Body of pancreas (tissue), 4 donors: Measurements from ENCODE around the gene ACSL1. TPM values are rescaled to one million over a fixed set of nuclear protein-coding genes. Genes with fewer than 3 reads are reported as not detected.

Experiments
- ATAC-seq: fragments of 150-250 bp; one replicate; pipeline ENCODE4 v1.9.1; 2016
- DNase-seq, 4 donors: peaks; one replicate each; pipeline ENCODE4 v3.0.0-alpha.2; 2019
- H3K27ac ChIP-seq, 4 donors: fragments of 200-600 bp; sonication (generic); 1 replicate in 3 of 4; 2 replicates in 1 of 4; pipeline versions ENCODE4 v1.5.1 to v1.6.1; 2016 to 2019; ENCODE audit warnings: mild to moderate bottlenecking in 1 of 4, mixed read lengths in 1 of 4, moderate library complexity in 1 of 4
- H3K27me3 ChIP-seq, 2 donors: fragments of 200-600 bp; sonication (generic); one replicate each; pipeline ENCODE4 v1.6.0; 2016; ENCODE audit warnings: mild to moderate bottlenecking in 1 of 2
- H3K36me3 ChIP-seq, 2 donors: fragments of 200-600 bp; sonication (generic); replicated peaks in 1 of 2; 2 replicates each; pipeline ENCODE4 v1.5.1; 2016; ENCODE audit warnings: low read depth in 2 of 2; ENCODE audit not compliant: insufficient read depth in 1 of 2
- H3K4me1 ChIP-seq: fragments of 200-600 bp; sonication (generic); one replicate; pipeline ENCODE4 v1.6.0; 2016
- H3K4me3 ChIP-seq, 2 donors: fragments of 200-600 bp; sonication (generic); 1 replicate in 1 of 2; 2 replicates in 1 of 2; pipeline ENCODE4 v1.5.1; 2016 to 2019
- H3K9me3 ChIP-seq, 3 donors: fragments of 200-600 bp; sonication (generic); 1 replicate in 2 of 3; 2 replicates in 1 of 3; pipeline ENCODE4 v1.5.1; 2016
- CTCF ChIP-seq, 7 experiments: fragments of 450-650 bp in 4 of 7; fragments of 200-600 bp in 3 of 7; sonication (generic) in 3 of 7; IDR thresholded peaks; one replicate each; pipeline ENCODE4 v1.5.1; 2016 to 2019; ENCODE audit warnings: antibody characterized with exemption in 7 of 7
- POLR2A ChIP-seq, 3 donors: fragments of 450-650 bp; IDR thresholded peaks; one replicate each; pipeline ENCODE4 v1.6.1; 2016; ENCODE audit warnings: antibody characterized with exemption in 3 of 3, mild to moderate bottlenecking in 2 of 3
- WGBS, 2 donors: methylation state at CpG; one replicate each; pipeline ENCODE4 v1.1.5; 2017; 5-methylcytosine and 5-hydroxymethylcytosine counted together
- intact Hi-C: fragments of 100-400 bp; cut with DNase I; formaldehyde crosslinking; loops from one replicate; pipeline ENCODE4 v1.15.1; 2023
- total RNA-seq, 2 donors: library from RNA; depleted of rRNA; stranded (reverse); fragments of >200 nt; gene quantifications; one replicate each; pipeline ENCODE4 v1.1.0, GENCODE V29; 2016

Gene ACSL1
- total RNA-seq, 2 donors from 2014 or later: 36.6 to 193 TPM

GRCh38 chr4:184794470-184794869 is 31.3 kb downstream of the ACSL1 start:
- no peaks in the 10 kb centered on the region for H3K9me3 ChIP-seq
- 96 to 99% methylated on average over 5 of the region's 5 CpGs for WGBS, 2 donors
- no peak overlapping the region for H3K4me3 ChIP-seq
- H3K27ac ChIP-seq: peak overlapping the region in 3 of 4 donors; percentile 66 to 76 (median 66)
- H3K27me3 ChIP-seq: no peaks in the 10 kb centered on the region
- intact Hi-C loops: no loop called here
- DNase-seq (no peak), ATAC-seq (no peak)
- no peaks in the 10 kb centered on the region for H3K36me3 ChIP-seq
- TF ChIP-seq POLR2A (IDR thresholded peaks at IDR 0.05) (no peak), CTCF (IDR thresholded peaks at IDR 0.05) (no peak)
- H3K4me1 ChIP-seq: peaks cover 29% of the 10 kb centered on the region

GRCh38 chr4:184793735-184794355 is 31.9 kb downstream of the ACSL1 start:
- intact Hi-C loops: no loop called here
- Histone ChIP-seq H3K27ac (no peak overlapping the region), H3K4me3 (no peak overlapping the region), H3K9me3 (no peaks in the 10 kb centered on the region), H3K27me3 (no peaks in the 10 kb centered on the region), H3K4me1 (peaks cover 29% of the 10 kb centered on the region), H3K36me3 (no peaks in the 10 kb centered on the region)
- TF ChIP-seq CTCF (IDR thresholded peaks at IDR 0.05) (no peak), POLR2A (IDR thresholded peaks at IDR 0.05) (no peak)
- no peak for DNase-seq
- 80 to 91% methylated on average over 9 of the region's 9 CpGs for WGBS, 2 donors
- no peak for ATAC-seq

GRCh38 chr4:184792950-184793555 is 32.7 kb downstream of the ACSL1 start:
- ATAC-seq (no peak), DNase-seq (peak in 1 of 4 donors; percentile 63)
- 57 to 58% methylated on average over 10 of the region's 10 CpGs for WGBS, 2 donors
- H3K4me3 ChIP-seq: no peak overlapping the region
- H3K36me3 ChIP-seq: no peaks in the 10 kb centered on the region
- no peaks in the 10 kb centered on the region for H3K9me3 ChIP-seq
- H3K27me3 ChIP-seq: no peaks in the 10 kb centered on the region
- intact Hi-C loops: no loop called here
- TF ChIP-seq POLR2A (IDR thresholded peaks at IDR 0.05): no peak
- TF ChIP-seq CTCF (IDR thresholded peaks at IDR 0.05): no peak
- H3K4me1 ChIP-seq: peaks cover 29% of the 10 kb centered on the region
- H3K27ac ChIP-seq: peak overlapping the region in 1 of 4 donors; percentile 21

- DNase-seq: no peak
- Histone ChIP-seq H3K9me3 (no peaks in the 10 kb centered on the region), H3K27ac (peak overlapping the region in 1 of 4 donors; percentile 21), H3K4me3 (no peak overlapping the region), H3K27me3 (no peaks in the 10 kb centered on the region), H3K4me1 (peaks cover 29% of the 10 kb centered on the region), H3K36me3 (no peaks in the 10 kb centered on the region)
- intact Hi-C loops: no loop called here
- no peak for TF ChIP-seq CTCF (IDR thresholded peaks at IDR 0.05)
- TF ChIP-seq POLR2A (IDR thresholded peaks at IDR 0.05): no peak
- ATAC-seq: no peak
- 83 to 87% methylated on average over 8 of the region's 8 CpGs for WGBS, 2 donors
Observed at GRCh38 chr4:184792334-184792733, 33.4 kb downstream of the ACSL1 start.

GRCh38 chr4:184790826-184791225 is 34.9 kb downstream of the ACSL1 start:
- TF ChIP-seq CTCF (IDR thresholded peaks at IDR 0.05) (no peak), POLR2A (IDR thresholded peaks at IDR 0.05) (no peak)
- Histone ChIP-seq H3K4me1 (peaks cover 26% of the 10 kb centered on the region), H3K4me3 (no peak overlapping the region), H3K27me3 (no peaks in the 10 kb centered on the region), H3K9me3 (no peaks in the 10 kb centered on the region), H3K36me3 (no peaks in the 10 kb centered on the region), H3K27ac (no peak overlapping the region)
- intact Hi-C loops: no loop called here
- WGBS, 2 donors: 86 to 91% methylated on average over 3 of the region's 3 CpGs
- no peak for ATAC-seq
- no peak for DNase-seq
